ENCODE results near the gene SUGCT. TPM values are rescaled to one million over a fixed set of nuclear protein-coding genes. Genes with fewer than 3 reads are reported as not detected.

SUGCT gene
- total RNA-seq (10 to 100 TPM in 1 of 4 donors, 1 to 10 TPM in 3; 5.7 to 10.3 (median 6.1) TPM), polyA plus RNA-seq (6.1 TPM)
- long read RNA-seq, donor 1 = 0 reads
- long read RNA-seq, donor 2, partial matches to known transcripts = 1 of 2 reads
- long read RNA-seq, donor 2, other reads (novel, unspliced or antisense) = 1 of 2 reads
- long read RNA-seq, donor 3, partial matches to known transcripts = 1 of 5 reads
- long read RNA-seq, donor 3, other reads (novel, unspliced or antisense) = 3 of 5 reads
- long read RNA-seq, donor 4, partial matches to known transcripts = 0 of 4 reads
- long read RNA-seq, donor 4, other reads (novel, unspliced or antisense) = 2 of 4 reads

GRCh38 chr7:40134428-40135316 is at the start of gene SUGCT, which contains the start of gene MPLKIP:
TSS of gene SUGCT (plus strand) at chr7:40135005.
TSS of gene MPLKIP (minus strand) at chr7:40134622. CDS start at chr7:40134567, 55 bp downstream.
- Histone ChIP-seq H3K27me3 (ENCODE audit: control insufficient read depth, insufficient read depth) (no peaks in the 10 kb centered on the region), H3K4me1 (ENCODE audit: control insufficient read depth, insufficient read depth, low read length) (no peaks in the 10 kb centered on the region), H3K27ac (ENCODE audit: low read length) (peak within 1 kb of the TSS; percentile 87), H3K4me3 (ENCODE audit: low read length) (peak within 1 kb of the TSS; percentile 86), H3K9me3 (ENCODE audit: control insufficient read depth, low read length) (no peaks in the 10 kb centered on the region)
- intact Hi-C loops (cut with DNase I) = no loop called here
- DNase-seq (peak; percentile 83 to 92 (median 91)), ATAC-seq (peak; percentile 97)
- WGBS = under 1% methylated on average over 75 of the region's 75 CpGs

GRCh38 chr7:40092182-40092581 is 42.6 kb upstream of the SUGCT start:
- intact Hi-C loops (cut with DNase I) = no loop called here
- Histone ChIP-seq H3K27me3 (ENCODE audit: control insufficient read depth, insufficient read depth) (no peaks in the 10 kb centered on the region), H3K4me1 (ENCODE audit: control insufficient read depth, insufficient read depth, low read length) (no peaks in the 10 kb centered on the region), H3K9me3 (ENCODE audit: control insufficient read depth, low read length) (no peaks in the 10 kb centered on the region), H3K27ac (ENCODE audit: low read length) (no peak overlapping the region), H3K4me3 (ENCODE audit: low read length) (no peak overlapping the region)
- ATAC-seq (no peak), DNase-seq (no peak)
- WGBS = 90% methylated on average over 2 of the region's 2 CpGs

- H3K9me3 ChIP-seq (ENCODE audit: control insufficient read depth, low read length) = no peaks in the 10 kb centered on the region
- 71% methylated on average over 8 of the region's 8 CpGs for WGBS
- ATAC-seq = peak in 1 of 2 donors; percentile 52
- intact Hi-C loops (cut with DNase I) = no loop called here
- no peak for DNase-seq
- H3K27me3 ChIP-seq (ENCODE audit: control insufficient read depth, insufficient read depth) = no peaks in the 10 kb centered on the region
- no peaks in the 10 kb centered on the region for H3K4me1 ChIP-seq (ENCODE audit: control insufficient read depth, insufficient read depth, low read length)
- no peak overlapping the region for H3K27ac ChIP-seq (ENCODE audit: low read length)
- no peak overlapping the region for H3K4me3 ChIP-seq (ENCODE audit: low read length)
Measured at GRCh38 chr7:40093631-40094350, 41.0 kb upstream of the SUGCT start.

- H3K27ac ChIP-seq (ENCODE audit: low read length) = no peak overlapping the region
- no peak overlapping the region for H3K4me3 ChIP-seq (ENCODE audit: low read length)
- no peak for ATAC-seq
- WGBS = 78% methylated on average over 1 of the region's 1 CpG
- no peak for DNase-seq
- H3K9me3 ChIP-seq (ENCODE audit: control insufficient read depth, low read length) = no peaks in the 10 kb centered on the region
- H3K4me1 ChIP-seq (ENCODE audit: control insufficient read depth, insufficient read depth, low read length) = no peaks in the 10 kb centered on the region
- intact Hi-C loops (cut with DNase I) = no loop called here
- no peaks in the 10 kb centered on the region for H3K27me3 ChIP-seq (ENCODE audit: control insufficient read depth, insufficient read depth)
Measured at GRCh38 chr7:40095230-40095629, 39.6 kb upstream of the SUGCT start.

GRCh38 chr7:40095695-40096327 is 39.0 kb upstream of the SUGCT start:
- WGBS = 32% methylated on average over 1 of the region's 1 CpG
- no peaks in the 10 kb centered on the region for H3K9me3 ChIP-seq (ENCODE audit: control insufficient read depth, low read length)
- ATAC-seq (no peak), DNase-seq (no peak)
- no peaks in the 10 kb centered on the region for H3K27me3 ChIP-seq (ENCODE audit: control insufficient read depth, insufficient read depth)
- no peaks in the 10 kb centered on the region for H3K4me1 ChIP-seq (ENCODE audit: control insufficient read depth, insufficient read depth, low read length)
- H3K4me3 ChIP-seq (ENCODE audit: low read length) = no peak overlapping the region
- intact Hi-C loops (cut with DNase I) = no loop called here
- no peak overlapping the region for H3K27ac ChIP-seq (ENCODE audit: low read length)

DNA sequence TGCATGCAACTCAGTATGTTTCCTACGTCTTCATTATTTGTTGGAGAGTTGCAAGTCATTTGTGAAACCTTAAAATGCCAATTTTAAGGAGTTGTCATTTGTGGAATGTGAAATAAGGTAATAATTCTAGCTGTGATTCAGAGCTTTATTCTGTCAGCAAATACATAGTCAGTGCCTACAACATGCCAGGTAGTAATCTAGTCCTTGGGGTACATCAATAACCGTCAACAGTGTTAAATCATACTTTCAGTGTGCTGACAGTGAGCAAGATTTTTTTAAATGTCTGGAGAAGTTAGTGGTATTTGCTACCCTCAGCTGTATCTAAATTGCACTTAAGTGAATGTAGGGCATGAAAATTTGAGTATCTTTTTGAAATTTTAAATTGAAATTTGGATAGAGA is 37.1 kb upstream of the SUGCT start:
- Histone ChIP-seq H3K4me3 (ENCODE audit: low read length) (no peak overlapping the region), H3K9me3 (ENCODE audit: control insufficient read depth, low read length) (no peaks in the 10 kb centered on the region), H3K27ac (ENCODE audit: low read length) (no peak overlapping the region), H3K4me1 (ENCODE audit: control insufficient read depth, insufficient read depth, low read length) (no peaks in the 10 kb centered on the region), H3K27me3 (ENCODE audit: control insufficient read depth, insufficient read depth) (no peaks in the 10 kb centered on the region)
- ATAC-seq (no peak), DNase-seq (no peak)
- WGBS = 73% methylated on average over 2 of the region's 2 CpGs
- intact Hi-C loops (cut with DNase I) = no loop called here

DNA sequence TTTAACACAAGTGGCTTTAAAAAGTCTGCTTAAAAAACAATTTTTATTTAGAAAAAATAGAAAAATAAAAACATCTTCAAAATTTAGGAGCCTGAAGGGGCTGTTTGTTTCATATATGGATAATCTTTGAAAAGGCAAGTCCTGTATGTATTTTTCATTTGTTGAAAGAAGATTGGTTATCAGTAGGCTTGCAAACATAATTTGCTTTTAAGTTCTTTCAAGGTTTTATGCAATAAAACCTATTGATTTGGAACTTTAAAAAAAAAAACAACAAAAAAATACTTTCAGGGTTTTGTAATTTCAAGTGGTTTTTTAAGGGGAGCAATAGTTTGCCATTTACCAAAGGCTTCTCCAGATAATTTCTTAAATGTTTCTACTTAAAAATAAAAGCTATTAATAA is 36.0 kb upstream of the SUGCT start:
- DNase-seq (no peak), ATAC-seq (no peak)
- intact Hi-C loops (cut with DNase I) = no loop called here
- Histone ChIP-seq H3K4me3 (ENCODE audit: low read length) (no peak overlapping the region), H3K9me3 (ENCODE audit: control insufficient read depth, low read length) (no peaks in the 10 kb centered on the region), H3K27ac (ENCODE audit: low read length) (no peak overlapping the region), H3K4me1 (ENCODE audit: control insufficient read depth, insufficient read depth, low read length) (no peaks in the 10 kb centered on the region), H3K27me3 (ENCODE audit: control insufficient read depth, insufficient read depth) (no peaks in the 10 kb centered on the region)

- H3K4me1 ChIP-seq (ENCODE audit: control insufficient read depth, insufficient read depth, low read length) = no peaks in the 10 kb centered on the region
- ATAC-seq (no peak), DNase-seq (no peak)
- H3K4me3 ChIP-seq (ENCODE audit: low read length) = no peak overlapping the region
- WGBS = 91% methylated on average over 4 of the region's 4 CpGs
- H3K27me3 ChIP-seq (ENCODE audit: control insufficient read depth, insufficient read depth) = no peaks in the 10 kb centered on the region
- intact Hi-C loops (cut with DNase I) = no loop called here
- H3K9me3 ChIP-seq (ENCODE audit: control insufficient read depth, low read length) = no peaks in the 10 kb centered on the region
- H3K27ac ChIP-seq (ENCODE audit: low read length) = no peak overlapping the region
Measured at GRCh38 chr7:40099837-40100236, 35.0 kb upstream of the SUGCT start.

GRCh38 chr7:40101201-40101600 is 33.6 kb upstream of the SUGCT start:
- no peaks in the 10 kb centered on the region for H3K4me1 ChIP-seq (ENCODE audit: control insufficient read depth, insufficient read depth, low read length)
- H3K9me3 ChIP-seq (ENCODE audit: control insufficient read depth, low read length) = no peaks in the 10 kb centered on the region
- ATAC-seq = no peak
- 64% methylated on average over 3 of the region's 3 CpGs for WGBS
- DNase-seq = no peak
- H3K27me3 ChIP-seq (ENCODE audit: control insufficient read depth, insufficient read depth) = no peaks in the 10 kb centered on the region
- intact Hi-C loops (cut with DNase I) = no loop called here
- H3K27ac ChIP-seq (ENCODE audit: low read length) = no peak overlapping the region
- H3K4me3 ChIP-seq (ENCODE audit: low read length) = no peak overlapping the region

GRCh38 chr7:40102897-40103296 is 31.9 kb upstream of the SUGCT start:
- intact Hi-C loops (cut with DNase I) = no loop called here
- H3K4me3 ChIP-seq (ENCODE audit: low read length) = no peak overlapping the region
- ATAC-seq = no peak
- no peak overlapping the region for H3K27ac ChIP-seq (ENCODE audit: low read length)
- no peak for DNase-seq
- H3K4me1 ChIP-seq (ENCODE audit: control insufficient read depth, insufficient read depth, low read length) = no peaks in the 10 kb centered on the region
- no peaks in the 10 kb centered on the region for H3K27me3 ChIP-seq (ENCODE audit: control insufficient read depth, insufficient read depth)
- WGBS = 70% methylated on average over 2 of the region's 2 CpGs
- no peaks in the 10 kb centered on the region for H3K9me3 ChIP-seq (ENCODE audit: control insufficient read depth, low read length)
